Urothelium cell line (cell line): Measurements from ENCODE around the gene NADK2.
"Not testable (repeated sequence)": the region's sequence is repeated elsewhere in the genome, so short reads cannot be mapped to it uniquely, and the experiment has no call there.

Experiments used
- DNase-seq: peaks from one replicate; pipeline ENCODE4 v3.0.0; 2011; ENCODE audit warnings: low spot score, mixed read lengths
- FAIRE-seq: peaks from 2 replicates; lab custom pipeline; 2011; peaks lifted over from hg19 to GRCh38; lab: Jason Lieb, UNC

The NADK2 gene

GRCh38 chr5:36241631-36242533, at the start of gene NADK2:
Gene NADK2 (minus strand): TSS chr5:36241925. CDS start chr5:36241798, 127 bp downstream.
- FAIRE-seq (peak; percentile 96), DNase-seq (peak; percentile 98)

- FAIRE-seq (no peak), DNase-seq (no peak)
These were observed 44.3 kb upstream of the NADK2 start for GRCh38 chr5:36285837-36286615.

GRCh38 chr5:36283775-36284174, 42.0 kb upstream of the NADK2 start:
- not testable (repeated sequence) for DNase-seq, FAIRE-seq

DNA sequence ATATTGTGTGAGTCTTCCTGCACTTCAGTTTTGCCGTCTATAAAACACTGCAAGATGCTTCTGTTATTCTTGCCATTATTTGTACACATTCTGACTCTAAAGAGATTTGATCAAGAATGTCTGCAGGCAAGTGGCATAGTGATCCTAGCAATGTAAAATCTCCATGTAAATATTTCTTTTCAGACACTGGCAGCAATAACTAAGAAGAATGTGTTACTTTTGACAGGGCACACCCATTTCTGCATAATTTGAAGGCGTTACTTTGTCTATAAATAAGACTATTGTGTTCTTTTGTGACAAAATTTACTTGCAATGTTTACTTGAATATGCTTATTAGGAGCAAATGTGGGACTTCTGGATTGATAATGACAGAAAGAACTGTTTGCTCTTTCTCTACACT, 39.9 kb upstream of the NADK2 start:
- no peak for FAIRE-seq

DNA sequence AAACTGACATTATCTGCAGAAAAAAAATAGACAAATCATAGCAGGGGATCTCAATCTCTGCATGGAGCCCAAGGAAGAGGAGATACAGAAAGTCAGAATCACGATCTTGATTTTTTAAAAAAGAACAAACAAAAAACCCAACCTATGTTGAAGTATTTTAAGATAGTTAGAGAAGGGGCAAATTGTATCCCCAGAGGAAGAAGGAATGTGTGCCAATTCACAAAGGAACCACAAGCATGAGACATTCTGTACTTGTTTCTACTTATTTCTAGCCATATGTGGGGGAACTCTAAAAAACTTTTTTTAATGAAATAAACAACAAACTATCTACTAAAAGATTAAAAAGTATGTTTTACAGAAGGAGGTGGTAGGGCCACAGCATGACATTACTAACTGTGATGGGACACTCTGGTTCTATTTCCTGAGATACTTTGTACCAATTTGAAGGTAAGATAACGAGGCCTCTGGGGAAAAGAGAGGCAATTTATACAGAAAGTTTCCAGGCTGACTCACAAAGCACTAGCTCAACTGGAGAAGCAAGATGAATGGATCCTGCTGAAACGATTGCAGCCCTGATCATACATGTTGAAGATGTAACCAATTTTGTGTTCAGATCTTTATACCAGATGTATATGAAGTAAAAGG, 37.5 kb upstream of the NADK2 start:
- peak; percentile 30 for FAIRE-seq
- DNase-seq = no peak

More for the DNA sequence above, 39.9 kb upstream of the NADK2 start:
- no peak for DNase-seq

GRCh38 chr5:36277521-36278176, 35.9 kb upstream of the NADK2 start:
- DNase-seq = no peak
- no peak for FAIRE-seq

DNA sequence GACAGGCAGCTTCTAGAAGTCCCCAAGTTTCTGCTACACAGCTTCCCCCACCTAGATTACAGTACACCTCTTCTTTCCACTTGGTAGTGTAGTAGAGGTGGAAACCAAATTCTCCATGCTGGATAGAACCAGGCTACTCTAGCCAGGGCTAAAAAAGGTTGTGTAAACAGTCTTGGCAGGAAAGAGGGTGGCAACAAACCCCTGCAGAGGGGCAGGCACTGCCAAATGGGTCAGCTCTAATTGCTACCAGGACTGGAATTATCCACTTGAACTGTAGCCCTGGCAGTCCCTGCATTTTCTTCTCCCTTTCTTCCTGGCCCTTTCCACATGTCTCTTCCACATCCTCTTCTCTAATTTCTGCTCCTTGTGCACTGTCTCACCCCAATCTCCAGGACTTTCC, 35.1 kb upstream of the NADK2 start:
- FAIRE-seq = no peak
- no peak for DNase-seq

- DNase-seq (no peak), FAIRE-seq (no peak)
These were observed 32.2 kb upstream of the NADK2 start for GRCh38 chr5:36273809-36274526.

GRCh38 chr5:36272136-36272690, 30.5 kb upstream of the NADK2 start:
- DNase-seq (no peak), FAIRE-seq (no peak)

DNA sequence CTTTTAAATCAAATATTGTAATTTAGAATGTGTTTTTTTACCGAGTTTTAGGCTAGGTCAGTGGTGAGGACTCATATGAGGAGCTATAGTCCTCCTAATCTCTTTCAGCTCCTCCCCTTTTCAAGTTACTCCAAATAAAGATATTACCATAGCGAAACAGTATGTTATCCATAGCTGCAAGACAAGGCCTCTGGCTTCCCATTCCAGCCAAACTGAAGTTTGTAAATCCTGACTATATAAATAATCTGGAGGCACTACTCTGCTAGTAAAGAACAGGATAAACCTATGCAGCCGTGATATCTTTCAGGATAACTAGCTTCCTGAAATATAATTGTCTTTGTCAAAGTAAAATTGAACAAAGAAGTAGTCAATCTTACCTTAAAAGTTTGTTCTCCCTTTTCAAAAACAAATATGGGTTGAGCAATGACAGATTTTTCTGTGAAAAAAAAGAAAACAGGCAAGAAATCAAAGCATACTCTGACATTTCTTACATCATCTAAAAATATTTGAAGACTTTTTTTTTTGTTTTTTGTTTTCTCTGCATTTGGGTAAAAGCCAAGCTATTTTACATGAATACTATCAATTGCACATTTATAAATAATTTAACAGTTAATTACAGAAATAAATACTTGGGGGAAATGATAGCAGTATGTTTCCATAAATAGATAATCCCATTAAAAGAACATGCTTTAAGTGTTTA, 29.3 kb upstream of the NADK2 start:
- no peak for DNase-seq
- no peak for FAIRE-seq

- FAIRE-seq (no peak), DNase-seq (no peak)
These were observed 28.4 kb upstream of the NADK2 start for GRCh38 chr5:36270175-36270574.

DNA sequence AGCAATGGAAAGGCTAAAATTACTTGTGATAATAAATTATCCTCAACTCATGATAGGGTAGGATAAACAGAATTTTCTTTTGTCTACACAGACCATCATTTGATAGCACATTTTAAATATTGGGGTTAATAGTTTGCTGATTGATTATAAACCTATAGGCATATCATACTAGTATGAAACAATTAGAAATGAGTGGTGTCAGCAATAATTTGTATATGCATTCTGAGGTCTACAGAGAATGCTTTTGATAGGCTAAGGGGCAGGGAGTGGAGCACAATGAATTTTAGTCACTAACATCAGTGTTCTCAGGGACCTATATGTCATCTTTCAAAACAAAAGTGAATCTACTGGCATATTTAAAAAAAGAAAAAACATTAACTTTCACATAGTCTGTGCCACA, 27.8 kb upstream of the NADK2 start:
- DNase-seq (no peak), FAIRE-seq (no peak)

DNA sequence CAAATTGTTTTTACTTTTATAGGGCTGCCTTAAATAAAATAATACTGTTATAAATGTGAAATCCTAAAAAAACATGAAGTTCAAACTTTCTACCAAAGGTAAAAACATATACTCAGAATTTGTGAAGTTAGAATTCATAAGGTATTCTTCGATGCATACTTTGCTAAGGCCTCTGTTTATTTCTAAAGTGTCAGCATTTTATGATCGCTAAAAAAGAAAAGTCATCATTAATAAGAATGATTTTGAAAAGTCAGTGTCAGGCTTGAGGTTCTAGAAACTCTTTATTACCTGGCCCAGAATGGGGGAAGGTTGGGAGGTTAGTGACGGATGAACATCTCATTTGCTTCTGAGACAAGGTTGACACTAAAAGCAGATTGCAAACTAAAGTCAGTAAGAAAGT, 26.2 kb upstream of the NADK2 start:
- no peak for DNase-seq
- no peak for FAIRE-seq

GRCh38 chr5:36264202-36264760, 22.6 kb upstream of the NADK2 start:
- no peak for DNase-seq
- FAIRE-seq = peak; percentile 79

GRCh38 chr5:36261186-36261585, 19.5 kb upstream of the NADK2 start:
- FAIRE-seq = no peak

GRCh38 chr5:36253575-36253974, 11.8 kb upstream of the NADK2 start:
- DNase-seq (no peak), FAIRE-seq (no peak)

More at GRCh38 chr5:36261186-36261585, 19.5 kb upstream of the NADK2 start:
- no peak for DNase-seq

- DNase-seq = no peak
- no peak for FAIRE-seq
These were observed 11.1 kb upstream of the NADK2 start for GRCh38 chr5:36252722-36253365.

DNA sequence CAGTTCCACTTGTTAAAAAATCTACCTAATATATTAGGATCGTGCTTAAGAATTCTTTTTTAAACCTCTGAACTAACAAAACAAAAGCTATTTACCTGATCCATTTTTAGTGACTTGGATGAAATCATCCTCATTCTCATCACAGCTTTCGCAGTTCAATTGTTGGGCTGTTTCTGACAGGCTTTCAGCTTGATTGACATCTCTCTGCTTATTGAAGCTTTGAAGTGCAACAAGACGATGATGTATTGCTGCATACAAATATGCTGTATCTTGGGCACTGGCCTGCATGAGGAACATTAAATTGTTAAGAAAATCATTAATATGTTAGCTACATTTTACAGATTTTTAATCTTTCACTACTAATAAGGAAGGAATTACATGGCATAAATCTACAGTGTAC, 9.5 kb upstream of the NADK2 start:
- FAIRE-seq (no peak), DNase-seq (no peak)
